Panc1 (cell line): ENCODE data around the gene CNIH2. TPM values are rescaled to one million over a fixed set of nuclear protein-coding genes. Genes with fewer than 3 reads are reported as not detected.

ENCODE experiments used
- ATAC-seq: fragments of 200-7000 bp; cut with Tn5 transposase; 2 replicates; pipeline ENCODE4 v1.9.1; 2020; ENCODE audit warnings: mild to moderate bottlenecking, moderate library complexity
- BruUV-seq: library from RNA; stranded (reverse); fragments of 400-500 nt; replicated peaks from 2 replicates; lab custom pipeline; 2021; lab: Mats Ljungman, UMichigan
- CTCF ChIA-PET: fragments of 300-600 bp; sonication (Branson Sonifier 250); formaldehyde crosslinking; loops from one replicate; lab custom pipeline; 2022; ENCODE audit warnings: antibody characterized with exemption; lab: Charles Lee
- POLR2A ChIA-PET: fragments of 300-600 bp; sonication (Branson Sonifier 250); formaldehyde crosslinking; loops from one replicate; lab custom pipeline; 2022; ENCODE audit warnings: antibody characterized with exemption; lab: Charles Lee
- DNase-seq: peaks from one replicate; pipeline ENCODE4 v3.0.0-alpha.2; 2010; ENCODE audit warnings: low read depth, low spot score
- H3K27ac ChIP-seq: 2 replicates; pipeline ENCODE4 v1.5.1; 2011; ENCODE audit warnings: mild to moderate bottlenecking, low read length, inconsistent platforms
- H3K27me3 ChIP-seq: fragments of 200-500 bp; sonication (Bioruptor generic); 2 replicates; pipeline ENCODE4 v1.6.0; 2014; ENCODE audit warnings: low read length, inconsistent platforms; ENCODE audit not compliant: control insufficient read depth, insufficient read depth
- H3K36me3 ChIP-seq: fragments of 200-500 bp; sonication (Bioruptor generic); 2 replicates; pipeline ENCODE4 v1.5.1; 2014; ENCODE audit warnings: inconsistent platforms, mild to moderate bottlenecking, low read length, moderate library complexity; ENCODE audit not compliant: control insufficient read depth, insufficient read depth
- H3K4me1 ChIP-seq: 2 replicates; pipeline ENCODE4 v1.5.1; 2011; ENCODE audit warnings: inconsistent platforms, mild to moderate bottlenecking, low read length, moderate library complexity; ENCODE audit not compliant: control insufficient read depth, insufficient read depth
- H3K4me3 ChIP-seq, 2 experiments: 2 replicates each; pipeline ENCODE4 v1.5.1; 2011 to 2012; ENCODE audit warnings: low read depth in 2 of 2, low read length in 2 of 2, mild to moderate bottlenecking in 2 of 2, inconsistent platforms in 1 of 2, moderate library complexity in 1 of 2
- H3K9me3 ChIP-seq: fragments of 200-500 bp; sonication (Bioruptor generic); 2 replicates; pipeline ENCODE4 v1.5.1; 2014; ENCODE audit warnings: low read depth, mild to moderate bottlenecking, inconsistent platforms, low read length, moderate library complexity; ENCODE audit not compliant: control insufficient read depth, insufficient read depth
- POLR2AphosphoS5 ChIP-seq: IDR thresholded peaks from 2 replicates; pipeline ENCODE4 v1.6.1; 2012; ENCODE audit warnings: mild to moderate bottlenecking, low read depth, low read length, moderate library complexity
- REST ChIP-seq, 2 experiments: IDR thresholded peaks; 2 replicates each; pipeline ENCODE4 v1.6.1; 2011 to 2012; ENCODE audit warnings: low read depth in 2 of 2, control low read depth in 1 of 2, low read length in 1 of 2, mild to moderate bottlenecking in 1 of 2, moderate library complexity in 1 of 2; ENCODE audit not compliant: insufficient read depth in 1 of 2
- SIN3A ChIP-seq: IDR thresholded peaks from 2 replicates; pipeline ENCODE4 v1.6.1; 2012; ENCODE audit warnings: low read depth, mild to moderate bottlenecking, low read length, moderate library complexity, borderline replicate concordance; ENCODE audit not compliant: insufficient read depth
- TCF7L2 ChIP-seq: IDR thresholded peaks from 2 replicates; pipeline ENCODE4 v1.6.1; 2011; ENCODE audit warnings: mild to moderate bottlenecking, low read depth, low read length, inconsistent platforms
- in situ Hi-C: cut with HindIII; loops from 2 replicates; pipeline ENCODE4 v1.10.0; 2016; ENCODE audit warnings: low sequenced_read_pairs, low pct_unique_long_range_greater_than_20kb
- intact Hi-C: fragments of 100-400 bp; cut with micrococcal nuclease; formaldehyde crosslinking; loops from one replicate; pipeline ENCODE4 v1.10.0; 2022; ENCODE audit not compliant: unreplicated experiment
- total RNA-seq: library from RNA; stranded (reverse); gene quantifications from one replicate; pipeline ENCODE4 v1.2.1, GENCODE V29; 2021; ENCODE audit not compliant: unreplicated experiment
- TF ChIP-seq, protein P1 (sequence below): fragments of 450-650 bp; IDR thresholded peaks from 2 replicates; pipeline ENCODE4 v1.5.1; 2017; ENCODE audit warnings: mild to moderate bottlenecking

The CNIH2 gene
- total RNA-seq, 1 experiment from 2014 or later: 9.3 TPM

DNA sequence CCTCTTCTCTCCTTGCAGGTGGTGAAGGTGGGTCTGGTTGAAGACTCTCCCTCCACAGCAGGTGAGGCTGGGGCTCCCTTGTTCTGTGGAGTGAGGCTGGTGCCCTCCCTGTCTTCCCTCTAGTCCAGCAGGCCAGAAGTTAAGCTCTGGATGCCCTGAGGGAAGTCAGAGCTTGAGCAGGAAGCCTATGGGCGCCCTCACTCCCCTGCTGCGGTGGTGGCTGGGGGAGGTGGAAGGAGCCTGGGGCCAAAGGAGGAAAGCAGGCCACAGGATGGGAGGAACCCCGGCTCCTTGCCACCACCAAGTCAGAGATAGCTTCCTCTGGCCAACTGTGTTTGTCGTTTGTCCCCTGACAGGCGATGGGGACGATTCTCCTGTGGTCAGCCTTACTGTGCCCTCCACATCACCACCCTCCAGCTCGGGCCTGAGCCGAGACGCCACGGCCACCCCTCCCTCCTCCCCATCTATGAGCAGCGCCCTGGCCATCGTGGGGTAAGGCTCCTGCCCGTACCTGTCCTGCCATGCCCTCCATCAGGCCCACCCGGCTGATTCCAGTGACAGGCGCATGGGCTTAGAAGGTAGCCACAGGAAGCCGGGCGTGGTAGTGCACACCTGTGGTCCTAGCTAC lies 39.1 kb upstream of the CNIH2 start:
- no peaks in the 10 kb centered on the region for H3K27me3 ChIP-seq
- no peak for ATAC-seq
- no peaks in the 10 kb centered on the region; the same call in 1 of the 2 replicates for H3K36me3 ChIP-seq
- H3K9me3 ChIP-seq: no peaks in the 10 kb centered on the region
- BruUV-seq: no TSS peak
- no peak for DNase-seq
- H3K4me3 ChIP-seq: no peak overlapping the region
- intact Hi-C loops: no loop called here
- CTCF ChIA-PET: no interaction called here
- no peak for TF ChIP-seq POLR2AphosphoS5
- TF ChIP-seq, protein P1, sequence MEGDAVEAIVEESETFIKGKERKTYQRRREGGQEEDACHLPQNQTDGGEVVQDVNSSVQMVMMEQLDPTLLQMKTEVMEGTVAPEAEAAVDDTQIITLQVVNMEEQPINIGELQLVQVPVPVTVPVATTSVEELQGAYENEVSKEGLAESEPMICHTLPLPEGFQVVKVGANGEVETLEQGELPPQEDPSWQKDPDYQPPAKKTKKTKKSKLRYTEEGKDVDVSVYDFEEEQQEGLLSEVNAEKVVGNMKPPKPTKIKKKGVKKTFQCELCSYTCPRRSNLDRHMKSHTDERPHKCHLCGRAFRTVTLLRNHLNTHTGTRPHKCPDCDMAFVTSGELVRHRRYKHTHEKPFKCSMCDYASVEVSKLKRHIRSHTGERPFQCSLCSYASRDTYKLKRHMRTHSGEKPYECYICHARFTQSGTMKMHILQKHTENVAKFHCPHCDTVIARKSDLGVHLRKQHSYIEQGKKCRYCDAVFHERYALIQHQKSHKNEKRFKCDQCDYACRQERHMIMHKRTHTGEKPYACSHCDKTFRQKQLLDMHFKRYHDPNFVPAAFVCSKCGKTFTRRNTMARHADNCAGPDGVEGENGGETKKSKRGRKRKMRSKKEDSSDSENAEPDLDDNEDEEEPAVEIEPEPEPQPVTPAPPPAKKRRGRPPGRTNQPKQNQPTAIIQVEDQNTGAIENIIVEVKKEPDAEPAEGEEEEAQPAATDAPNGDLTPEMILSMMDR: no peak
- TF ChIP-seq SIN3A: no peak
- TF ChIP-seq TCF7L2: no peak
- no peak for TF ChIP-seq REST (IDR thresholded peaks at IDR 0.05; ENCODE audit: insufficient read depth in 1 of 2, low read depth in 2 of 2, low read length in 1 of 2)
- no peak overlapping the region for H3K27ac ChIP-seq
- POLR2A ChIA-PET: no interaction called here
- in situ Hi-C loops: no loop called here
- no peaks in the 10 kb centered on the region for H3K4me1 ChIP-seq

- H3K27ac ChIP-seq: no peak overlapping the region
- in situ Hi-C loops: no loop called here
- TF ChIP-seq TCF7L2: no peak
- H3K36me3 ChIP-seq: no peaks in the 10 kb centered on the region; the same call in 1 of the 2 replicates
- no peaks in the 10 kb centered on the region for H3K4me1 ChIP-seq
- no peaks in the 10 kb centered on the region for H3K9me3 ChIP-seq
- ChIA-PET CTCF (no interaction called here), POLR2A (no interaction called here)
- H3K27me3 ChIP-seq: no peaks in the 10 kb centered on the region
- DNase-seq (no peak), ATAC-seq (no peak)
- BruUV-seq: no TSS peak
- intact Hi-C loops: no loop called here
- H3K4me3 ChIP-seq: no peak overlapping the region
Measured at GRCh38 chr11:66239511-66239910, 38.5 kb upstream of the CNIH2 start.

GRCh38 chr11:66239998-66240780 lies 37.8 kb upstream of the CNIH2 start:
- no peaks in the 10 kb centered on the region for H3K27me3 ChIP-seq
- H3K4me3 ChIP-seq: no peak overlapping the region
- H3K4me1 ChIP-seq: no peaks in the 10 kb centered on the region
- DNase-seq (no peak), ATAC-seq (no peak)
- intact Hi-C loops (no loop called here), in situ Hi-C loops (no loop called here)
- POLR2A ChIA-PET: interaction anchor here (0.5 kb wide), 1 partner anchor 137 kb away, joined by 4 read pairs; no protein-coding TSS in a partner anchor
- no peaks in the 10 kb centered on the region for H3K9me3 ChIP-seq
- TF ChIP-seq POLR2AphosphoS5 (no peak), REST (IDR thresholded peaks at IDR 0.05; ENCODE audit: insufficient read depth in 1 of 2, low read depth in 2 of 2, low read length in 1 of 2) (no peak), SIN3A (no peak), TCF7L2 (no peak)
- TF ChIP-seq, protein P1: no peak
- no peak overlapping the region for H3K27ac ChIP-seq
- H3K36me3 ChIP-seq: no peaks in the 10 kb centered on the region; the same call in 1 of the 2 replicates
- CTCF ChIA-PET: no interaction called here
- no TSS peak for BruUV-seq
